Thyroid gland (tissue), 4 donors: ENCODE data around the gene PDE10A.

ENCODE experiments used
- CTCF ChIP-seq, 6 experiments: fragments of 200-600 bp in 3 of 6; fragments of 450-650 bp in 3 of 6; sonication (generic) in 3 of 6; IDR thresholded peaks; one replicate each; pipeline ENCODE4 v1.5.1; 2016 to 2019; ENCODE audit warnings: antibody characterized with exemption in 6 of 6, mild to moderate bottlenecking in 2 of 6, inconsistent platforms in 1 of 6, moderate library complexity in 1 of 6
- POLR2A ChIP-seq, 2 donors: fragments of 450-650 bp; IDR thresholded peaks; one replicate each; pipeline ENCODE4 v1.6.1; 2017; ENCODE audit warnings: antibody characterized with exemption in 2 of 2, mild to moderate bottlenecking in 2 of 2, moderate library complexity in 1 of 2

GRCh38 chr6:165617528-165617927 is 45.5 kb downstream of the PDE10A start:
- TF ChIP-seq CTCF (IDR thresholded peaks at IDR 0.05) (no peak), POLR2A (IDR thresholded peaks at IDR 0.05) (no peak)
